Neural crest cell (in vitro differentiated cells): ENCODE data around the gene SORCS3. TPM values are rescaled to one million over a fixed set of nuclear protein-coding genes. Genes with fewer than 3 reads are reported as not detected.

Experiments
- DNase-seq: peaks from one replicate; pipeline ENCODE4 v3.0.0; 2021; ENCODE audit warnings: low read depth, mixed read lengths, low spot score
- H3K27ac Mint-ChIP-seq: one replicate; pipeline ENCODE4 v1.8.0; 2021; ENCODE audit warnings: mild to moderate bottlenecking, mixed read lengths; ENCODE audit not compliant: unreplicated experiment
- H3K27me3 Mint-ChIP-seq: 2 replicates; pipeline ENCODE4 v1.8.0; 2021; ENCODE audit warnings: low read depth, mild to moderate bottlenecking, mixed read lengths
- H3K36me3 Mint-ChIP-seq: 2 replicates; pipeline ENCODE4 v1.8.0; 2021; ENCODE audit warnings: low read depth, mild to moderate bottlenecking, mixed read lengths
- H3K4me1 Mint-ChIP-seq: 2 replicates; pipeline ENCODE4 v1.8.0; 2021; ENCODE audit warnings: mixed read lengths
- H3K4me3 Mint-ChIP-seq: one replicate; pipeline ENCODE4 v1.8.0; 2021; ENCODE audit warnings: mild to moderate bottlenecking, mixed read lengths
- H3K9me3 Mint-ChIP-seq: 2 replicates; pipeline ENCODE4 v1.8.0; 2021; ENCODE audit warnings: mixed read lengths
- total RNA-seq: library from RNA; stranded (reverse); gene quantifications from 2 replicates; pipeline ENCODE4 v1.2.1, GENCODE V29; 2021
- TF ChIP-seq, protein P1 (sequence below): fragments of 200-600 bp; sonication (generic); conservative IDR thresholded peaks from 2 replicates; pipeline ENCODE4 v1.5.0; 2021; ENCODE audit warnings: antibody characterized with exemption, mild to moderate bottlenecking

The SORCS3 gene
- total RNA-seq, 1 donor from 2014 or later = 3.3 TPM

DNA sequence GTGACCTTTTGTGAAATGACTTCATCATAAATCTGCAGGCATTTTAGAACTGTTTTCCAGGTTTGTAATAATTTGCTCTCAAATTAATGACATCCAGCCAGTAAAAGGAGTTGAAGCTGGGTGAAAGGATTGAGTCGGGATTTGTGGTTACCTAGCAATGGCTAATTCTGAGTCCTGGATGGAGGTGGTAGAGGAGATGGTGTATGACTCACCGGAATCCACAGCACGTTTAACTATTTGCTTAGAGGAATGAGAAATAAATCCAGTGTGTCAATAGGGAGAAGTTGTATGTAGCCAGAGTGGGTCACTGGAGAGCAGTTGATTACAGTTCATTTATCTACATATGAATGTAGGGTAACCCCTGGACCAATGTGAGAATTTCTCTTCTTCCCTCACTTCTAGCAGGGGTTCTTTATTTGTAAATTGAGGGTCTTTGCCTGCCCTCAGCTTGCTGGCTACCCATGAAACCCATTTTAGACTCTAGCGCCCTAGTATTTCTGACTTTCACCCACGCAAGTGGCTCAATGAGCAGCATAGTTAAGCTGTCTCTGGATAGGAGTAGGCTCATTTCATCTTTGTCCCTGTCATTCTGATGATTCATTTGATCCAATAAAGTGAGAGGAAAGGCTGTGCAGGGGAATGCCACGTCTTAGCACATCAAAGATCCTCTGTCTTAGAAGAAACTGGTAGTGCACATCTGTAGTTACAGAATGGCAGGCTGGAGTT is 547.8 kb downstream of the SORCS3 start:
- no peaks in the 10 kb centered on the region for H3K9me3 Mint-ChIP-seq
- no peak overlapping the region for H3K4me3 Mint-ChIP-seq
- H3K36me3 Mint-ChIP-seq = no peaks in the 10 kb centered on the region
- H3K4me1 Mint-ChIP-seq = no peaks in the 10 kb centered on the region
- H3K27me3 Mint-ChIP-seq = no peaks in the 10 kb centered on the region
- no peak for DNase-seq
- no peak overlapping the region for H3K27ac Mint-ChIP-seq
- TF ChIP-seq, protein P1, sequence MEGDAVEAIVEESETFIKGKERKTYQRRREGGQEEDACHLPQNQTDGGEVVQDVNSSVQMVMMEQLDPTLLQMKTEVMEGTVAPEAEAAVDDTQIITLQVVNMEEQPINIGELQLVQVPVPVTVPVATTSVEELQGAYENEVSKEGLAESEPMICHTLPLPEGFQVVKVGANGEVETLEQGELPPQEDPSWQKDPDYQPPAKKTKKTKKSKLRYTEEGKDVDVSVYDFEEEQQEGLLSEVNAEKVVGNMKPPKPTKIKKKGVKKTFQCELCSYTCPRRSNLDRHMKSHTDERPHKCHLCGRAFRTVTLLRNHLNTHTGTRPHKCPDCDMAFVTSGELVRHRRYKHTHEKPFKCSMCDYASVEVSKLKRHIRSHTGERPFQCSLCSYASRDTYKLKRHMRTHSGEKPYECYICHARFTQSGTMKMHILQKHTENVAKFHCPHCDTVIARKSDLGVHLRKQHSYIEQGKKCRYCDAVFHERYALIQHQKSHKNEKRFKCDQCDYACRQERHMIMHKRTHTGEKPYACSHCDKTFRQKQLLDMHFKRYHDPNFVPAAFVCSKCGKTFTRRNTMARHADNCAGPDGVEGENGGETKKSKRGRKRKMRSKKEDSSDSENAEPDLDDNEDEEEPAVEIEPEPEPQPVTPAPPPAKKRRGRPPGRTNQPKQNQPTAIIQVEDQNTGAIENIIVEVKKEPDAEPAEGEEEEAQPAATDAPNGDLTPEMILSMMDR = no peak

DNA sequence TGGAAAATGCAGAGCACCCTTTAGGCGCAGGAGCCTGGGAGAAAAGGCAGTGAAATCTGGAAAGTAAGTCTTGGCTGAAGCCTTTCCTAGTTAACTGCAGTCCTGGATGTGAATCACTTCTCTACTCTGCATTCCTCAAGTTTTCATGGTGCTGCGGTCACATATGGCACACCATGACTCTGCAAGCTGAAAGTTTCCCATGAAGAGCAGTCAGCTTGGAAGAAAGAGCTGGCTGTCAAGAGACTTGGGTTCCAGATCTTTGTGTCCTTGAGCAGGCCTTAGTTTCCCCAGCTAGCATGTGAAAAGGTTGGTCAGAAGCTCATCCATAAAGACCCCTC is 548.3 kb downstream of the SORCS3 start:
- Mint-ChIP-seq H3K4me1 (no peaks in the 10 kb centered on the region), H3K27ac (no peak overlapping the region), H3K36me3 (no peaks in the 10 kb centered on the region)

DNA sequence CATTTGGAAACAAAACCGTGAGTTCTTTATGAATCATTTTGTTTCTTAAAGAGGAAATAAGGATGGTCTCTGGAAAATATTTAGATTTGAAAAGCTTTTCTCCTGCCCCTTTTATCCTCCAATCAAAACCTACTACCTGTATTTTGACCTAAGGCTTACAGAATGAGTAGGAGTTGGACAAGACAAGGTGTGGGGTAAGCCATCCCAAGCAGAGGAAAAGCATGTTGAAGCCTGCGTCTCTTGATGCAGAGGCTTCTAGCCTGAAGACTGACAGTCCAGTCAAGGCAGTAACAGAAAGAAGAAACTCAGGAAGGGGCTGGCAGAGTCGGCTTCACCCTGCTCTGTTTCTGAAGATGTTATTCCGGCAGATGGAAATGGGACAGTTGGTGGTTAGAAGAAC is 551.1 kb downstream of the SORCS3 start:
- no peaks in the 10 kb centered on the region for H3K4me1 Mint-ChIP-seq
- DNase-seq = no peak
- no peaks in the 10 kb centered on the region for H3K9me3 Mint-ChIP-seq
- TF ChIP-seq, protein P1 = no peak
- no peaks in the 10 kb centered on the region for H3K27me3 Mint-ChIP-seq
- H3K27ac Mint-ChIP-seq = no peak overlapping the region
- no peak overlapping the region for H3K4me3 Mint-ChIP-seq
- H3K36me3 Mint-ChIP-seq = no peaks in the 10 kb centered on the region

More for the DNA sequence above, 548.3 kb downstream of the SORCS3 start:
- Mint-ChIP-seq H3K27me3 (no peaks in the 10 kb centered on the region), H3K9me3 (no peaks in the 10 kb centered on the region), H3K4me3 (no peak overlapping the region)
- DNase-seq = no peak
- TF ChIP-seq, protein P1 = no peak

DNA sequence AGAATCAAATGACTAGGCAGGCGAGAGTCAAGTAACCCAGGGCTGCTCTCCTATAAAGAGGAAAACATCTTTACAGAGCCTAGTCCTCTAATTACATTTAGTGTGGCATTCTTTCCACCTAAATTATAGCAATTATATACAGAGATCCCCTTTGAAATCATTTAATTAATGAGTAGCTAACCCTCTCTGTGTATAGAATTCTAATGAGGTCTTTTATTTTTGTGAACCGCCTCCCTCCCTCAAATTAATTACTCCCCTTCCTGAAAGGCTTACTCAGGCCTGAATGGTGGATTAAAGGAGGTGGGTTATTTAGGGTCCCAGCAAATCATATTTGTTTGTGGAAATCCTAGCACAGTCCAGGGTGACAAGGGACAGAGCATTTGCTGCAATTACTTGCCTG is 551.8 kb downstream of the SORCS3 start:
- Mint-ChIP-seq H3K36me3 (no peaks in the 10 kb centered on the region), H3K4me3 (no peak overlapping the region), H3K27ac (no peak overlapping the region), H3K9me3 (no peaks in the 10 kb centered on the region), H3K4me1 (no peaks in the 10 kb centered on the region), H3K27me3 (no peaks in the 10 kb centered on the region)
- no peak for DNase-seq
- TF ChIP-seq, protein P1 = no peak

DNA sequence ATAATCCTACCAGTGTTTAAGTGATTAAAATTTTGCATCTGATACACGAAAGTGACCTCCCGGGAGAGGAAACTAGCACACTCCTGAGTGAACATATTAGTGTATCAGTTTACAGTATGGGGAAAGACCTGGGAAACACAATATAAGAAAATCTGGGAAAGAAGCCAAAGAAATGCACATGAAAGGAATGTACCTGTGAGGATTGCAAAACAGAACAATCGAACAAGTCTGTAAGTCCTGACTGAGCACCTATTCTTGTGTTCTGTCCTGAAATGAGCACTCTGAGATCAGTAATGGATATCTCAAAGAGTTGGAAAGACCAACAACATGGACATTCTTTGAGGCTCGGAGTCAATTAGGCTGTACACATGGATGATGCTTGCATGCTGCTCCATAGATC is 554.7 kb downstream of the SORCS3 start:
- no peak for DNase-seq
- no peak overlapping the region for H3K4me3 Mint-ChIP-seq
- H3K27ac Mint-ChIP-seq = no peak overlapping the region
- no peaks in the 10 kb centered on the region for H3K36me3 Mint-ChIP-seq
- no peaks in the 10 kb centered on the region for H3K27me3 Mint-ChIP-seq
- H3K9me3 Mint-ChIP-seq = no peaks in the 10 kb centered on the region
- H3K4me1 Mint-ChIP-seq = no peaks in the 10 kb centered on the region
- TF ChIP-seq, protein P1 = no peak
